Stimulated activated CD4-positive, alpha-beta T cell treated with anti-CD3 and anti-CD28 coated beads, Interleukin-12 subunit alpha, Interleukin-12 subunit beta, amount 100 ng/mL, for 24 hours (primary cell): Measurements from ENCODE around the gene CDADC1.
A peak's percentile ranks its signal among the peaks of the same experiment; 100 is the strongest.

ENCODE experiments used
- DNase-seq, 2 experiments: peaks; one replicate each; pipeline ENCODE4 v3.0.0-alpha.2; 2020; ENCODE audit warnings: low read depth in 2 of 2

The CDADC1 gene

GRCh38 chr13:49295244-49295643 is 47.5 kb downstream of the CDADC1 start:
- DNase-seq: no peak

GRCh38 chr13:49296659-49297058 is 48.9 kb downstream of the CDADC1 start:
- no peak for DNase-seq

- DNase-seq: no peak
Measured at GRCh38 chr13:49297338-49297737, 49.6 kb downstream of the CDADC1 start.

- no peak for DNase-seq
Measured at GRCh38 chr13:49298416-49298815, 50.7 kb downstream of the CDADC1 start.

- no peak for DNase-seq
Measured at GRCh38 chr13:49298903-49299605, 51.3 kb downstream of the CDADC1 start.

DNA sequence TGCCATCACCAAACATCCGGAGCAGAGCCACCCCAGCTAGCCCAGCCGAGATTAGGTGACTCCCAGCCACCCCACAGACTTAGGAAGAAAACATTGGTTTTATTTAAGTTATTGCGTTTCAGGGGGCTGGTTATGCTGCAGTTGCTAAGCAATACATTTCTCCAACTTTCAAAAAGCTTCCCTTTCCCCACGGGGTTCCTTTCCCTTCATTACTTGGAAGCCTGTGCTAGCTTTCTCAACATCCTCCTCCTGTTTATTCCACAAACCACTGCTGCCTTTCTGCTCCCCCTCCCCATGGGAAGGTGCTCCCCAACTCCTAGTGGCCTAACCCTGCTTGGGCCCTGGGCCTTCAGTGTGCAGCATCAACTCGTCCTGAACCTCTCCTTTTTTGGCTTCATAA is 52.6 kb downstream of the CDADC1 start:
- DNase-seq: no peak

GRCh38 chr13:49300739-49301589 is 53.2 kb downstream of the CDADC1 start:
- peak; percentile 43 to 48 for DNase-seq

DNA sequence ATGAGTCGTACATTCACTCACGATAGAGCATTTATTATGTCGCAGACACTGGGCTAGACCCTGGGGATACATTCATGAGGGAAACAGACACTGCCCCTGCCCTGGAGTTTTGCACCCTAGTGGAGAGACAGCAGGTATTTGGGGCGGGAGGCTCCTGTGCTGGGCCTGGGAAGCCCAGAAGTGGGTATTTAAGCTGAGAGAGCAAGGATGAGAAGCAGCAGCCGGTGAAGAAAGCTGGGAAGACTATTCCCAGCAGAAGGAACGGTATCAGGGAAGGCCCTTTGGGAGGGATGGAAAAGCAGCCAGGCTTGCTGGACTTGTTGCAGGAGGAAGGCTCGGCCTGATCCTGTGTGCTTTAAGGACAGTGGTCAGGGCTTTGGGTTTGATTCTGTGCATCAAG is 54.5 kb downstream of the CDADC1 start:
- DNase-seq: no peak

DNA sequence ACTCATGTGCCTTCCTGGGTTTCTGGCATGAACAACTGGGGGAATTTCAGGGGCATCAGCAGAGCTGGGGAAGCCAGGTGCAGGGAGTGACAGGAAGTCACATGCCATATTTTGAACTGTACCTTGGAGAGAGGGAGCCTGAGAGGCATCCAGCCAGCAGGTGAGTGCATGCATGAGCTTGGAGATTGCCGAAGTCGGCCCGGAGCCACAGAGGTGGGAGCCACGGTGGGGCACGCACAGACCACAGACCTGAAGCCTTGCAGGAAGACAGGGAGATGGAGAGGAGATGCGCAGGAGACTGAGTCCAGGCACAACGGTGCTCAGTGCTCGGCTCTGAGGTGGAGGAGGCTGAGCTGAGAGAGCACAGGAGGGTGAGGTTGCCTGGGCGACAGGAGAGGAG is 55.1 kb downstream of the CDADC1 start:
- DNase-seq: no peak

DNA sequence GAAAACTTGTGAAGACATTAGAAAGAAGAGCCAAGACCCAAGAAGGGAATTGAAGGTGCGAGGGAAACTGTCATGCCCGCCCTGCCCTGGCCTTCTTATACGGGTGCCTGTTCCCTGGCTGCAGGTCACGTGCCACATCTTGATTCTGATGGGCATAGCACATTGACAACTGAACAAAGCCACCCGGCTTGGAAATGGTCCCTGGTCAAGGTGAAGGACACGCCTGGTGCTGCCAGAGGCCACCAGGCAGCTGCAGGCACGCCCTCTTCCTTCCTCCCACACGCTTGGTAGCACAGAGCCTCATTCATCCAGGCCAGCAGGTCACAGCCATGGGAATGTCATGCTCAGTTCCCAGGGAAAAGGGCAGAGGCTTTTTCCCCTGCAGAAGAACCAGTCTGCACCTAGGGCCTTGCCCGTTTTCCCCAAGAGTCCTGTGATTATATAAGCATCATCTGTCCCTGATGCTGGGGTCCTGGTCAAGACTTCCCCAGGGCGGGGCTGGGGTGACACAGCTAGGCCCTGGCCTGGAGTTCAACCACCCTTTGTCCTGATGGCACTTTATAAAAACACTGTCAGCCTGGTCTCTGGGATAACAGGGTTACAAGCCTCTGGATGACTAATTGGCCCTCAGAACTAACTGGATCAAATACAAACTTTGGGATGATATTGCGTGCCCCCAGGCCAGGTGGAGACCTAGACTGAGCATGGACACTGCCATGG is 56.0 kb downstream of the CDADC1 start:
- DNase-seq: no peak

DNA sequence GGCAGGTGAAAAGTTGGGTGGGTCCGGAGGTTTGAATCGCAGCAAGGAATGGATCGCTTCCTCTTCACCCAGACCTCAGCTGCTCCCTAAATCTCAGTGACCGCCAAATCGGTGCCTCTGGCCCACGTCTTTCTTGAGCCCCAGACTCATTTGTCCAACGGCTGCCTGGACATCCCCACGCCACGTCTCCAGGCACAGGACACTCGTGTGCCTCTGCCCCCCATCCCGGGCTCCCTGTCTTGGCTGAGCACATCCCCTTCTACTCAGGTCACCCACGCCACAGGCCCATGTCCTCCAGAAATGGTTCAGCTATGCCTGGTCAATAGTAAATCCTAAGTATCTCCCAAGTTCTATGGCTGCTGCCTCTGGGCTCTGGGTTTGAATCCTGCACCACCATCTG is 56.6 kb downstream of the CDADC1 start:
- no peak for DNase-seq

DNA sequence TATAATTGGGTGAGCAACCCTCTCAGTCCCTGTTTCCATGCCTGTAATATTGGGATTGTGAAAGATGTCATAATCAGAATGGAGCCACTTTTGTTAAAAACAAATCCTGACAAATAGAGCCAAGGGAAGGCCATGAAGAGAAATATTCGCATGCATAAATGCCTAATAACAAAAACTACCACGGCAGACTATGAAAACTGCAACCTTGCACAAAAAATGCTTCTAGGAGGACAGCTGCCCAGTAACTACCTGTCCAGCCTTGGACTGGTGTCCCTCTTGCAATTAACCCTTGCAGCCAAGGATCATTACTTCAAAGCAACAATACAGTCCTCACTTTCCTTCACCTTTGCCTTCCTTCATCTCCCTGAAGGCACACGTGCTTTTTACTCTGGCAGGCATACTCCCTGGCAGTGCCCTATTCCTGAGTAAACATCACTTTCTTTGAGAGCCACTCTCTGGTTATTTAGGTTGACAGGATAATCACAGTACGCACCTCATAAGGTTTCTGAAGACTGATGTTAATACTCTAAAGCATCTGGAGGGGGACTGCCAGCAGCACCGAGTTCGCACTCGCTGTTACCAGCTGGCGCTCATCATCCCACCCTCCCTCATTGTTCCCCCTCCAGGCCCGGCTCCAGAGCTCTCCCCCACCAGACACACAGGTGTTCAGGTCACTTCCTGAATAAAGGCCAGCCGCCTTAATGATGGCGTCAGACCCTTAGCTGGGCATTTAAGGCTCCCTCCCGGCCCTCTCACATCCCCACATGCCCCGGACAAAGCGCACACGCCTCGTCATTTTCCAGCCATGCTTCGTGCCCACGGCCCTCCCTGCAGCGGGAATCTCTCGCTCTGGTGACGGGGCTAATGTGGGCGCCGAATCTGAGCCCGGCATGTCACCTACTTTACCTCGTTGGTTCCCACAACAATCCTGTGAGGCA is 57.3 kb downstream of the CDADC1 start:
- no peak for DNase-seq

GRCh38 chr13:49305792-49306425 is 58.2 kb downstream of the CDADC1 start:
- no peak for DNase-seq

DNA sequence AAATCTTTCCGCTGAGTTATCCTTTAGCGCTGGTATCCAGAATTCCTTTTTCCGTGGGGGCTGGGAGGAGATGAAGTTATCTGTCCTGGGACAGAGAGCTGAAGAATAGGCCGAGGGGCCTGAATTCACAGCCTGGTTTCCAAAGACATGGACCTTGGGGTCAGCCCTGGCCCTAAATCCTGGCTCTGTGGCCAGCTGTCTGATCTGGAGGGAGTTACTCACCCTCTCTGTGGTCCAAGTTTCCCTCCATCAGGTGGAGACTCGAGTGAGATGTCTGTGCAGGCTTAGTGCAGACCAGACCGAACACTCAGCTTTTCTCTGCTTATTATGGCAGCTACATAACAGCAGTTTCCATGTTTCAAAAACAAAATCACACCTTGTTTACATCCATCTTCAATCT is 59.6 kb downstream of the CDADC1 start:
- no peak for DNase-seq

DNA sequence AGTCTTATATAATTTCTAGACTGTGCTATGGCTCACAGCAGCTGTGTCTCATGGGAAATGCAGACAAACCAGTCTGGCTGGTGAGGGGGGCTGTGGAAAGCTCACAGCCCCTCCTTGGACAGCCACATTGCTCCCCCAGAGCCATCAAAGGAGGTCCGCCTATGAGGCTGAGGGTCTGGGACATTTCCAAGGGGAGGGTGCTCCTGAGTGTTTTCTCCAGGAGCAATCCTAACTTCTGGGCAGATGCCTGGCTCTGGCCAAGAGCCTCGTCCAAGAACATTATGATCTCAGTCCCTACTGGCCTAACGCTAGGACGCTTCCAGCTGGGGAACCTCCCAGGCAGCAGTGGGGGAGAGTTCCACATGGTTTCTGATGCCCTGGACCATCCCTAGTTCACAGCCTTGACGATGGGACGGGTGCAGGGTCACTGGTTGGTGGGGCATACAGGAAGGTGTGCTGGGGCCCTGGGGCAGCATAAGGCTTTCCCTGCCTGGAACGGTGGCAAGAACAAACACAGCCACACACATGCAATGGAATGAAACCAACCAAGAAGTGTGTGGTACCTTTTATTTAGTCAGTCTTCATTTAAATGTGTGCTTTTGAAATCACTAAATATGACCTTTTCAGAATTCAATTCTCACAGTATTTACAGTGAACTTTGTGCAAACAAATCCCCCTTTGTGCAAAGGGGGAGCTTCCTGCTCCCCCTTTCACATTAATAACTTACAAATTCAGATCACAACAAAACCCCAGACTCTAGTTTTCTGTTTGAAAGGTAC is 60.6 kb downstream of the CDADC1 start:
- DNase-seq: no peak

DNA sequence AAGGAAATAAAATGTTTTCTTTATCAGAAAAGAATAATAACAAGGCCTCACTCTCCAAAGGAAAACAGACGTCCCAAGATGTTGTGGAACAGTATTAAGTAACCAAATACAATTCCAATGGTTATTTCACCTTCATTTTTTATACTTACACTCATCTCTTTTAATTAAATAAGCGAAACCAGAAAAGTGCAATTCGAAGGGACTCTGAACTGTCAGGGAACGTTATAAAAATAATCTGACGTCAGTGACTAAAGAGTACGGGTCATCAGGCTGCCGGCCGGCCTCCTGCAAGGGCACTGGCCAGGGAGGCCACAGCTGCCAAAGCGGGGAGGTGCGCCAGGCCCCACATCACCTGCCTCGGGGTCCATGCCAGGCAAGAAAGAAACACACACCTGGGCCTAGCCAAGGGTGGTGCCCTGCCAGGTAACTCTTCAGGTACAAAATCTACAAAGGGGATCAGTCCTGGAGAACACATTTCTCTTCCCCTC is 61.2 kb downstream of the CDADC1 start:
- no peak for DNase-seq

- no peak for DNase-seq
Measured at GRCh38 chr13:49310251-49310650, 62.5 kb downstream of the CDADC1 start.

DNA sequence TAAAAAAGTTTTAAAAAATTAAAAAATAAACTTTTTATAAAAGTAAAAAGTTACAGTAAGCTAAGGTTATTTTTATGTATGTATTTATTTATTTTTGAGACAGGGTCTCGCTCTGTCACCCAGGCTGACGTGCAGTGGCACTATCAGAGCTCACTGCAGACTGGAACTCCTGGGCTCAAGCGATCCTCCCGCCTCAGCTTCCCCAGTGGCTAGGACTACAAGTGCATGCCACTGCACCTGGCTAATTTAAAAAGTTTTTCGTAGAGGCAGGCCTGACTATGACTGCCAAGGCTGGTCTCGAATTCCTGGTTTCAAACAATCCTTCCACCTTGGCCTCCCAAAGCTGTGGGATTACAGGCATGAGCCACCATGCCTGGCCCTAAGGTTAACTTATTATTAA is 64.1 kb downstream of the CDADC1 start:
- DNase-seq: no peak

DNA sequence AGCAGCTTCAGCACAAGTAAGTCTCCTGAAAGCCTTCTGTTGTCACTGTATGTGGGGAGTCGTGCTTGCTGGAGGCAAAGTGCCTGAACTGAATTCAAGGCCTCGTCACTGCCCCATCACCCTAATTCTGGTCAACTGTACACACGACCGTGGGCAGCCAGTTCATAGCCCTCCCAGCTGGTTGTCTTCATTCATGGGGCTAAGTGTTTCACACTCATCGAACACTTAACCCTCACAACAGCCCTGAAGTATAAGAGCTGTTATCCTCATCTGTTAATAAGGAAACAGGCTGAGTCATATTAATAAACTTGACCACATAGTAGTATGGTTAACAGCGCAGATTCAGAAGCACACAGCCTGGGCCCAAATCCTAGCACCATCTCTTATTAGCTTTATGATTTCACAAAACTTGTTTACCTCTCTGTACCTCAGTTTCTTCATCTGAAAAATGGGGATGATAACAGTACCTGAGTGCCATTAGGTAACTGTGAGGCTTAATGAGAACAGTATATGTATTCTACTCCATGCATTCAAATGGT is 66.7 kb downstream of the CDADC1 start:
- DNase-seq: no peak
